GM19351 (cell line): ENCODE data around the gene MUC21.
"Not testable (repeated sequence)": the region's sequence is repeated elsewhere in the genome, so short reads cannot be mapped to it uniquely, and the experiment has no call there.

Experiments
- ATAC-seq: cut with Tn5 transposase; IDR thresholded peaks from one replicate; pipeline ENCODE4 v1.9.1; 2021; ENCODE audit warnings: mild to moderate bottlenecking, moderate library complexity; ENCODE audit not compliant: unreplicated experiment

MUC21 gene

GRCh38 chr6:30966154-30966553, 17.4 kb upstream of the MUC21 start:
- no peak for ATAC-seq

- not testable (repeated sequence) for ATAC-seq
Observed at GRCh38 chr6:30969171-30969570, 14.3 kb upstream of the MUC21 start.

- no peak for ATAC-seq
Observed at GRCh38 chr6:30970946-30971345, 12.6 kb upstream of the MUC21 start.

GRCh38 chr6:30972816-30973215, 10.7 kb upstream of the MUC21 start:
- ATAC-seq: no peak

GRCh38 chr6:30974490-30975252, 8.8 kb upstream of the MUC21 start:
- ATAC-seq: no peak

GRCh38 chr6:30979141-30979540, 4.4 kb upstream of the MUC21 start:
- no peak for ATAC-seq

GRCh38 chr6:30979690-30980089, 3.8 kb upstream of the MUC21 start:
- no peak for ATAC-seq

GRCh38 chr6:30981942-30982772, 1.4 kb upstream of the MUC21 start:
- no peak for ATAC-seq

- no peak for ATAC-seq
Observed at GRCh38 chr6:30985490-30985889, 2.0 kb downstream of the MUC21 start.

- ATAC-seq: no peak
Observed at GRCh38 chr6:30987304-30987703, 3.8 kb downstream of the MUC21 start.

- no peak for ATAC-seq
Observed at GRCh38 chr6:30988209-30988825, 4.8 kb downstream of the MUC21 start.

- ATAC-seq: no peak
Observed at GRCh38 chr6:30990422-30991086, 7.0 kb downstream of the MUC21 start.

- no peak for ATAC-seq
Observed at GRCh38 chr6:30991891-30992290, 8.4 kb downstream of the MUC21 start.

GRCh38 chr6:30997301-30997700, 13.8 kb downstream of the MUC21 start:
- no peak for ATAC-seq

- ATAC-seq: no peak
Observed at GRCh38 chr6:30998785-30999184, 15.3 kb downstream of the MUC21 start.

GRCh38 chr6:31000067-31000860, 16.7 kb downstream of the MUC21 start:
- ATAC-seq: not testable (repeated sequence)

- no peak for ATAC-seq
Observed at GRCh38 chr6:31001281-31001888, 17.9 kb downstream of the MUC21 start.

- no peak for ATAC-seq
Observed at GRCh38 chr6:31002471-31002870, 19.0 kb downstream of the MUC21 start.

GRCh38 chr6:31004794-31005193, 21.3 kb downstream of the MUC21 start:
- ATAC-seq: no peak
